Left colon (tissue), 2 donors: Measurements from ENCODE around the gene SEPTIN12. TPM values are rescaled to one million over a fixed set of nuclear protein-coding genes. Genes with fewer than 3 reads are reported as not detected.

Experiments used
- ATAC-seq: fragments of 200-7000 bp; cut with Tn5 transposase; one replicate; pipeline ENCODE4 v1.9.1; 2020; ENCODE audit warnings: mild to moderate bottlenecking, moderate library complexity
- DNase-seq, 2 donors: peaks; one replicate each; pipeline ENCODE4 v3.0.0-alpha.2; 2020
- intact Hi-C, 2 donors: fragments of 100-400 bp; cut with DNase I in 1 of 2; cut with micrococcal nuclease in 1 of 2; formaldehyde crosslinking; loops; one replicate each; pipeline versions ENCODE4 v1.11.2 to v1.14.0; 2022; cut with DNase I, micrococcal nuclease
- long read RNA-seq: library from polyadenylated mRNA; unstranded; transcript quantifications from one replicate; pipeline ENCODE4 v2.0.0, GENCODE V29; 2021
- total RNA-seq, 2 donors: library from RNA; stranded (reverse); fragmentation: NEBNext Ultra II Directional; extraction: Animal tissue kit (Norgen Biotek cat#: 25700); gene quantifications; one replicate each; pipeline ENCODE4 v1.2.1, GENCODE V29; 2021
- donor health status: DM: no; HTN: no; CAD: no.
- donor health status: DM: yes; HTN: yes; CAD: no.

The SEPTIN12 gene, protein sequence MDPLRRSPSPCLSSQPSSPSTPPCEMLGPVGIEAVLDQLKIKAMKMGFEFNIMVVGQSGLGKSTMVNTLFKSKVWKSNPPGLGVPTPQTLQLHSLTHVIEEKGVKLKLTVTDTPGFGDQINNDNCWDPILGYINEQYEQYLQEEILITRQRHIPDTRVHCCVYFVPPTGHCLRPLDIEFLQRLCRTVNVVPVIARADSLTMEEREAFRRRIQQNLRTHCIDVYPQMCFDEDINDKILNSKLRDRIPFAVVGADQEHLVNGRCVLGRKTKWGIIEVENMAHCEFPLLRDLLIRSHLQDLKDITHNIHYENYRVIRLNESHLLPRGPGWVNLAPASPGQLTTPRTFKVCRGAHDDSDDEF
- under 1 TPM in 1 of 2 donors, not detected in 1; 0.75 TPM for total RNA-seq
- long read RNA-seq: 0 reads

DNA sequence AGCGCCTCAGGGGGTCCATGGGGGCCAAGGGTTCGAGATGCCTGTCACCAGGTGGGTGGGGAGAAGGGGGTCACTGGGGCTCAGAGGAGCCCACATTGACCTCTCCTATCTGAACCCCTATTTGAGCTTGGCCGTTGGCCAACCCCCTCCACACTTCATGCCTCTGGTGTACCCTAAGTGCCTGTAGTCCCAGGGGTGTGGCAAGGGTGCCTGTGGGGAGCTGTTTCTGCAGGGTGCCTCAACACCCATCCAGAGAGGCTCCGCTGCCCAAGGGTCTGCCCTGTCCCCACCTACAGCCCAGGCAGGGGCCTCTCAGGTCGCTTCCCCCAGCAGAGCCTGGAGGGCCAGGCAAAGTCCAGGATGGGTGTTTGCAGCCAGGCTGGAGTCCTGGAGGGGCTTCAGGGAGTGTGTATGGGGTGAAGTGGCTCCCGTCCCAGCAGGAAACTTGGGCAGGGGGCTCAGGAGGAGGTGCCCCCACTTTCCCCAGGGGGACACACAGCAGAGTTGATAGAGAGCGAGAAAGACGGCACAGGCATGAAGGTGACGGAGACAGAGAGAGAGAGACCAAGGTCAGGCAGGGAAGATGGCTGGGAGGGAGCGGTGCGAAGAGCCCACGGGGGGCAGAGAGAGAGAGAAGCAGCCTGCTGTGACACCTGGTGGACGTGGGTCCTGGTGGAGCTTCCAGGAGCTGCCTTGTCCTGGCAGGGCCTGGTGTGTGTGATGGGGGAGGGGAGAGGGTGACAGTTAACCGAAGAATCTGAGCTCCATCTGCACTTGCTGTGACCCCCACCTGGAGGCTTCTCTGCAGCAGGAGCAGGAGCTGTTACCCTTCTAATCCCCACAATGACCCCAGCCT is at the start of gene SEPTIN12:
SEPTIN12 (minus strand) TSS at position 719 of the 856 bp plus-strand sequence; CDS start at position 19, 700 bp downstream.
- DNase-seq (no peak), ATAC-seq (no peak)
- intact Hi-C loops: no loop called here

DNA sequence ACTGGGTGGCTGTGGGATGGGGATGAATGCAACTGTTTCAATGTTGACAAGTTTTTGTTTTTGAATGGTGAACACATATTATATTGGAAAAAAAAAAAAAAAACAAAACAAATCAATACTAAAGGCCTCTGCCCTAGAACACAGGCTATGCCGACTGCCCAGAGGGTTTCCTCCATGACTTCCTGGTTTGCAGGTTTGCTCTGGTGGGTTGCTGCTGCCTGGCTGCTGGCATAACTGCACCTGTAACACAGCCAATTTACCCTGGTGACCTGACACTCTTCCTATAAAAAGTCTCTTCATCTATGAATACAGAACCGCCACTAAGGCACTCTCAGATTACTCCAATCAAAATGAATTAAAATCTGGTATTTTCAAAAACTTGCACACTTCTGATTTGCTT is 48.6 kb upstream of the SEPTIN12 start:
- DNase-seq (no peak), ATAC-seq (no peak)
- intact Hi-C loops: no loop called here

DNA sequence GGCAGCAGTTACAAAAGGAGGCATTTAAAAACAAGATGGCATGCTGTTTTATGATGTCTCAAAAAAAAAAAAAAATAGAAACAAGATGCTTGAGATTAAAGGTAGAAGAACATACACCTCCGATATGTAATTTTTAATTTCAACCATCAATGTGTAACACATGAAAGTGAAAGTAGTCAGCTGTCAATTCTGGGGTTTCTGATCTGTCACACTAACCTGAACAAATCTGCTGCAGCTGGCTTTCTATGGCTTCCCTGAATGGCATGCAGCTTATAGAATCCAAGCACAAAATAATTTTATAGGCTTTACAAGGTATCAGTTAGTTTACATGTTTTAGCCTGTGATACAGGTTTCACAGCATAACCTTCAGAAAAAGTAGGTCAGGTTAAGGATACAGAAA is 45.4 kb upstream of the SEPTIN12 start:
- DNase-seq (no peak), ATAC-seq (no peak)
- intact Hi-C loops: no loop called here

DNA sequence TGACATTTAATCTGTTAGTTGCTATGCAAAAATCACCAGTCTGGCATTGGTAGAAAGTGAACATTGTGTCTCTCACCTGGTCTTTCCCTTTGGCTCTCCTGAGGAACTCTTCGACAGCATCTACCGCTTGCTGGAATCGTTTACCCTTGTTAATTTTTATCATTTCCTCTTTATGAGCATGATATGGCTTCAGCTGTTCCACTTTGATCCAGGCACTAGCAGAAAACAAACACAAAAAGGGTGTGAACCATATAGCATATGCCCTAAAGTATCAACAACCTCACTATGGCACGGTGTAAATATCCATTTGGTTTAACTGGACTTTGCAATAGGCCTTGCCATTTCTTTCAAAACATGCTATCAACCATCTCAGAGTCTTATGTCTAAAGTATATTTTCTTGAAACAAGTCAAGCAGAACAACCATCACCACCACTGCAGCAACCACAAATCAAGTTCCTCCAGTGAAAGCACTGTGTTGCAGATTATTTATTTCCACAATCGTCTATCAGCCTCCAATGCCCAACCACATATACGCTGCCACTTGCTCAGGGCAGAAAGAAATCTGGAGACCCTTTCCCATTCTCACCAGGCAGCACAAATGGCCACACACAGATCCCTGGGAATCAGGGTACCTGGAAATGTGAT is 44.7 kb upstream of the SEPTIN12 start:
- ATAC-seq (peak; percentile 83), DNase-seq (no peak)
- intact Hi-C loops: no loop called here

DNA sequence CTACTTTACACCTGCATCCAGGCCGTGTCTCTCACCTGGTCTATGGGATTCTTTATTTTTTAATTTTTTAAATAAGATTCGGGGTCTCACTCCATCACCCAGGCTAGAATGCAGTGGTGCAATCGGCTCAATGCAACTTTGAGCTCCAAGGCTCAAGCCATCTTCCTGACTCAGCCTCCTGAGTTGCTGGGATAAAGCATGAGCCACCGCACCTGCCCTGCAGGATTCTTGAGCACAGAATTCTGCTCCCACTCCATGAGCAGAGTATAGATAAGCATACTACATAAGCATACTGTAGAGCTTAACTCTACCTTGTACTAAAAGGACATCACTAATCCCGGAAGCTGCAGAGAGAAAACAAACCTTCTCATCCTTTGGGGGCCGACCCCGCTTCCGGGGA is 43.5 kb upstream of the SEPTIN12 start:
- intact Hi-C loops: no loop called here
- no peak for ATAC-seq
- no peak for DNase-seq

DNA sequence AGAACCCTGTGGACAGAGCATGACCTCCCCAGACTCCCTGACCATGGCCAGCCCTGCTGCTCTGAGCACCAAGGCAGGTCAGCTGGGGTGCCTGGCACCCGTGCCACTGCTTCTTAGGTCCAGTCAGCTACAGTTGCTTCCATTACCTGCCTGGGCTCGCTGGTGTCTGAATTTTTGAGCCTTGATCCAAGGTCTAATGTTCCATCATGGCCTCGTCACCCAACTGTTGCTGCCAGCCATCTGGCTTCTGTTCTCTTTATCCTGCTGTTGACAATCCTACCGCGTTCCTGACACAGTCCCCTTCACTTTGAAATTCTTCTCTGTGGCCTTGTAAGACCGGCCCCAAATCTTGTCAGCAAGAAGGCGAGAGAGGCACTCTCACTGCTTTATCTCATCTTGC is 42.3 kb upstream of the SEPTIN12 start:
- no peak for DNase-seq
- intact Hi-C loops: no loop called here
- no peak for ATAC-seq

DNA sequence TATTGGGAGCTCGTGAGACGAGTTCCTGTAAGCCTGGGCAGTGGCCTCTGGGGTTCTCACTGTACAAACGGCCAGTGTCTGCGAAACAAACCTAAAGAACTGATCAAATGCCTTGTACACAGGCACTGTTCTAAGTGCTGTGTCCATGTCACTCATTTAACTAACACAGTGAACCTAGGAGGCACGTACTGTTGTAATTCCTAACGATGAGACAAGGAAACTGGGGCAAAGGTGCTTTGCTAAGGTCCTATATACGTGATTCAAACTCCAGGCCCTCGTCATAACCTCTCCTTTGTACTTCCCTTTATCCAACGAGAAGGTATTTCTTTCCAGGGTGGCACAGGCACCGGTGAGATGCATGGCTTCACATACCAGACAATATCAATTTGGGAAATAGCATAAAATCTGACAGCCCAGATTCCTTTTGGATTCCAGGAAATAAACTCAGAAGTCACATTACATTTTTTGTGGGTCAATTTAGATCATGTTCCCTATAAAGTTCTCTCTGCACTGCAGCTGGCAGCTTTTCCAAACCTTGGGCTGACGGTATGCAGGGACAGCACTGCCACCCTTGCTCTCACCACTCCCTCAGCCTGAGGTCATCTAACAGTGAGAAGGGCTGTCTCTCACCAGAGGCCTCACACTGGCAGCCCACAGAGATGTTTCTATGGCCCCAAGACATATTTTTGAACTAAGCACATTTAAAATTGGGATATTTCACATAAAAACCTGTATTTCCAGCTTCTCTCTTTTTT is 40.6 kb upstream of the SEPTIN12 start:
- ATAC-seq (peak; percentile 83), DNase-seq (peak; percentile 23 to 60)
- intact Hi-C loops: no loop called here

DNA sequence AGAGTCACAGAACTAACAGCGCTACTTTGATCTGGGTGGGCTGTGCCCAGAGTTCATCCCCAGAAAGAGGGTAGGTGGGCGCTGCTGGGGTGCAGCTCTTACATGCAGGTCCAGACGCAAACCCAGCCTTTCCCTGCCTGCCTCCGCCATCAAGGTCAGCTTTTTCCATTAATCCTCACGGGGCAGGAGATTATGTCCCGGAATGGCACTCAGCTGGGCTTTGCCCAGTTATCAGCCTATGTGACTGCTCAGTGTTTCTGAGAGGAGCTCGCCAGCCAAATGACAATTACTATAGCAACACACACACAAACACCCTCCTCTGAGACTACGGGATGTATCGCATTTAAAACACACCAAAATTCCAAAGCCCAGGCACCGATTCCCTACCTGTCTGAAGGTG is 38.8 kb upstream of the SEPTIN12 start:
- intact Hi-C loops: no loop called here
- no peak for DNase-seq
- no peak for ATAC-seq

DNA sequence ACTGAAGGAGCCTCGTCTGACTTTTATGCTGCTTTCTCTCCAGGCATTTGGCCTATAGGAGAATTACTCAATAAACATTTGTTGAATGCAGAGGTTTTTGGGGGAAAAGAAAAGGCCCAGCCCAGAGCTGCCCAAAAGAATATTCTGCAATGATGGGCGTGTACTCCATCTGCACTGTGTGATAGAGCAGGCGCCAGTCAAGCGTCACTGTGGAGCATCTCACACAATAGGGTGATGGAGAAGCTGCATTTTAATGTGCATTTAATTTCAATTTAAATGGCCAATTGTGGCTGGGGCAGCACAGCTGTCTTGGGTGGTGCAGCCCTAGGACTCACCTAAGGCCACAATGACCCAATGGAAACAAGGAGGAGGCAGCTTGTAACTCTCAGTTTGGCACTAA is 38.4 kb upstream of the SEPTIN12 start:
- ATAC-seq (no peak), DNase-seq (no peak)
- intact Hi-C loops: no loop called here

DNA sequence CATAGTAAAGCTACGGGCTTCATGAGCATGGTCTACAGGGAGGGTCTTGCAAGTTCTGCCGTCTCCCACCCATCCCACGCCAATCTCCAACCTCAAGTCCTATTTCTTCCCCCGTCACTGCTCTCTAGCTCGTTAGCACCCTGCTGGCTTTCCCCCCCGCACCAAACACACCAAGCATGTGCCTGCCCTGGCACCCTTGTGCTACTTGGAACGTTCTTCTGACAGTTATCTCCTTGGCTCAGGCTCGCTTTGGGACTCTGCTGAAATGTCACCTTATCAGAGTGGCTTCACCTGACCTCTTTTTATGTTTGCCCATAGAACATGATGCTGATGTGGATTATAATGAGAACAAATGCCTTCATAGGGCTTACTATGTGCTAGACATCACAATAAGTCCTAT is 37.1 kb upstream of the SEPTIN12 start:
- intact Hi-C loops: no loop called here
- ATAC-seq (no peak), DNase-seq (no peak)

DNA sequence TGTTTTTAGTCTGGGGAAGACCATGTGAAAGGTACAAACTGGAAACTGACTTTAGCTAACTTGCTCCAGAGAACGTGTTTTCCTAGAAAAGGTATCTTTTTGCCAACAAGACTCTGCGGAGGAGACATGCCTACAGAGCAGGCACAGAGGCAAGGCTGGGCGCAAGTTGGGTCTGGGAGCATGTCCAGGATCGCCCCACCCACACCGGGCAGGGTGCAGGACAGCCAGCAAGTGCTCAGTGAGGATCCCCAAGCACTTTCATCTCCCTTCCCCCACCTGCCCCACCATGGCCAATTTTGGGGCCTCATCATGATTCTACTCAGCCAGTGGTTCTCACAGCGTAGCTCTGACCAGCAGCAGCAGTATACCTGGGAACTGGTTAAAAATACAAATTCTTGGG is 32.5 kb upstream of the SEPTIN12 start:
- DNase-seq (no peak), ATAC-seq (no peak)
- intact Hi-C loops: no loop called here

DNA sequence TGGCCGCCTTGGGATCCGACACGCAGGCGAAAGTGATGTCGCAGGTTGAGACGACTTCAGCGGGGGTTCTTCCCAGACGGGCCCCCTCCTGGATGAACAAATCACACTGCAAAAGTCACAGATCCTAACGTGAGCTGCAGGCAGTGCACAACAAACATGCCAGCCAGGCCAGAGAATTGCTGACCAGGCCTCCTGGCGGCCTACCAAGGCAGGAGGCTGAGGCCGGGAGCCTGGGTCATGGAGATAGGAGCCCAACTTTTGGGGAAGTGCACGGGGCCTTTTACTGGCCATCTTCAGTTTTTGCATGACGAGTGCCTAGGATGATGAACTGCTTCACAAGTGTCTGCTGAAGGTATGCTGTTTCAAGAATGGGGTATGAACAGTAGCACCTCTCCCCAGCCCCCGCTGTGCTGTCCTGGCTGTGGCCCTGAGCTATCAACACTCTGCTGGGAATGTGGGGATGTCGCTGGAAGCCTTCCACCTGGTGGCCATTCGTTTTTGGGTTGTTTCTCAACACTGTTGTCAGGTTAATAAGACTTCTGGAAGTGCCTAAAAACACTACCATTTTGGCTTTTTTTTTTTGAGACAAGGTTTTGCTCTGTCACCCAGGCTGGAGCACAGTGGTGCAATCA is 26.5 kb upstream of the SEPTIN12 start:
- no peak for DNase-seq
- intact Hi-C loops: no loop called here
- ATAC-seq: no peak

DNA sequence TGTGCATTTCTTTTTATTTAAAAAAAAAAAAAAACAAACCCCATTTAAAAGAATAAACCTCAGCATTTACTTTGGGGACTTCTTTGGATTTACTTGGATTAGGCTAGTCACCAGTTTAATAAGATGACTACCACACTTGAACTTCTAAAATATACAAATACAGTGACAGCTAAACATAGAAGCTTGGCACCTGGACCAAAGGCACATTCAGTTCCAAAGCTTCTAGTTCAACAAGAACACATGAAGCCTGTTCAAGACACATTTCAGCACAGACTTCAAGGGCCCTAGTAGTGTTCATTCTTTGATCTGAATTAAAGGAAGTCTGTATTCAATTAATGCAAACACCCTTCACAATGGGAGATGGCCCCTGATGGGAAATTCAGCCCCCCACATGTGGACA is 25.9 kb upstream of the SEPTIN12 start:
- DNase-seq (no peak), ATAC-seq (no peak)
- intact Hi-C loops: no loop called here

DNA sequence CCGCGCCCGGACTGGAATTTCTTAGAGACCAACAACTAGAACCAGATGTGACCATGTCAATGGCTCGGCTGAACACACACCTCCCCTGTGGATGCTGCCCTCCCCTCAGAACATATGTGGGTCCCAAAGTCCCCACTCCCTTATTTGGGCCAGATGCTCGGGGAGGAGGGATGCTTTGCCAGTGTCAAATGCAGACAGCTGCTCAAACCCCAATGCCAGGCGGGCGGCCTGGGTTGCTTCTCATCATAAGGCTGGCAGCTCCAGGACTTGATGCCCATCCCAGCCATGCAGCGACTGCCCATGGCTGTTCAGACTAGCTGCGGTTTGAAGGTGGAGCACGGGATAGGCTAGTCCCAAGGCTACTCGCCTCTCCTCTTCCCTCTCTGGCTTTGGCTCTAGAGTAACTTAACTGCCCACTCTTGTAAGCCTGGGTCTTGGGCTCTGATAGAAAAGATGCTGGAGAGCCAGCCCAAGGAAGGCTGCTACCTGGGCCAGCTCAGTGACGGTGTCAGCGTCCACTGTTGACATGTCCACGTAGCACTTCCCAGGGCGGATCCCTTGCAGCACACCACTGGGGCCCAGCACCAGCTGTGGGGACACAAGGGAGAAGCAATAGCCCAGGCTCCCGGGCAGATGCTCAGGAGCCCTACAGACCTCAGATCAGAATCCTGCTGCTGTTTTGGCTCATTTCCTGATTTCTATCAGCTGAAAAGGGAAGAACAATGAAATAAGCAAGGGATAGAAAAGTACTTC is 25.3 kb upstream of the SEPTIN12 start:
- DNase-seq (no peak), ATAC-seq (no peak)
- intact Hi-C loops: no loop called here

DNA sequence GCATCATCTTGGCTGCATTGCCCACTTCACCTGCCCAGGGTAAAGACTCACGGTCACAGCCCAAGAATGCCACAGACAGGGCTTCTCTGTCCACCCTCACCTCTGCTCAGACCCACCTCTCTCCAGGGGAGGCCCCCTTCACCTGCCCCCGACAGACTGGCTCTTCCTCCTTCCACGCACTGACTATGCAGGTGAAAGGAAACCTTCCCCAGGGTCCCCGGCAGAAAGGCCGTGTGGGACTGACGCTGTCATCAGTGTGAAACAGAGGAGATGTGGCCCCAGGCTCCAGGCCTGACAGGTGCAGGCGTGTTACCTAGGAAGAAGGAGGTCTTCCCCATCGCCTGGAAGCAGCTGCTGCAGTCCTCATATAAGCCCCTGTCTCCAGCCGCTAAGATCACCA is 23.6 kb upstream of the SEPTIN12 start:
- ATAC-seq: no peak
- no peak for DNase-seq
- intact Hi-C loops: no loop called here

DNA sequence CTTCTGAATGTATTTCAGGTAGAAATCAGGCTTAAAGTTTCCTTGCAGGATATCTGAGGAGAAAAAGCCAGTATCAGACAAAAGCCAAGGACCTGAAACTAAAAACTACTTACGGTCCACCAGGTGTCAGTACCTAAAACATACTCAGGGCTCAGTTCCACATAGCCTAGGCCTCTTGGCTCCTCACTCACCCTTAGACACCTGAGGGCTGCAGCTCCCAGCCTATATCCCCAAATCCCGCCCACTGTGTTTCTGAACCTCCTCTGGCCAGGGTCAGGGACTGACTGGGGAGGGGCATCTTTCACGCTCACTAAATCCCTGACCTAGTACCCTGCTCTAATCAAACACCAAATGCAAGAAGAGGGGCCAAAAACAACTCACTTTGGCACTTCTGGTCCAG is 23.1 kb upstream of the SEPTIN12 start:
- intact Hi-C loops: no loop called here
- no peak for DNase-seq
- peak; percentile 35 for ATAC-seq

DNA sequence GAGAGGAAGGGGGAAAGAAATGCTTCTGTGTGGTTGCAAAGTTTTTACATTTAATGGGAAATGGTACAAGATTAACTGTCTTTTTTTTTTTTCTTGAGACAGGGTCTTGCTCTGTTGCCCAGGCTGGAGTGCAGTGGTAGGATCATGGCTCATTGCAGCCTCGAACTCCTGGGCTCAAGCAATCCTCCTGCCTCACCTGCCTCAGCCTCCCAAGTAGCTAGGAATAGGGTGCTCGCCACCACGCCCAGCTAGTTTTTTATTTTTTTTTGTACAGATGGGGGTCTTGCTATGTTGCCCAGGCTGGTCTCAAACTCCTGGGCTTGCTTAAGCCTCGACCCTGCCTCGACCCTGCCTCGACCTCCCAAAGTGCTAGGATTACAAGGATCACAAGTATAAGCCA is 18.1 kb upstream of the SEPTIN12 start:
- ATAC-seq: no peak
- DNase-seq: no peak
- intact Hi-C loops: no loop called here

DNA sequence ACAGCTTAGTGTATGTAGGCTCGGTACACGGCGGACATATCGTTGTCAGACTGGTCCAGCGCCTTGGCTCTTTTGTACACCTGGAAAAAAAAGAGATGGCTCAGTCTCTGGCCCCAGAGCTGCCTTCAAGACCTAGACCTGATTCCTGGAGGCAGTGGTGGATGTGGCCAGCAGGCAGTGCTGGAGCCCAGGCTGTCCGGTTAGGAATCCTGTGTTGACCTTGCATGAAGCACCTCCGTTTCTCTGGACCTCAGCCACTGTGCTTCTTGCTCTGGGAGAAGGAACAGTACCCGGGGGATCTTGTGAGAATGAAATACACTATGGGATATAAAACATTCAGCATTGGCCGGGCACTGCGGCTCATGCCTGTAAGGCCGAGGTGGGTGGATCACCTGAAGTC is 17.1 kb upstream of the SEPTIN12 start:
- no peak for ATAC-seq
- intact Hi-C loops: no loop called here
- no peak for DNase-seq
